T-helper 17 cell (primary cell): ENCODE results near the gene LIPT2. TPM values are rescaled to one million over a fixed set of nuclear protein-coding genes. Genes with fewer than 3 reads are reported as not detected.
"Not testable (repeated sequence)": the region's sequence is repeated elsewhere in the genome, so short reads cannot be mapped to it uniquely, and the experiment has no call there.

Source experiments
- ATAC-seq: fragments of 150-1000 bp; cut with Tn5 transposase; 2 replicates; pipeline ENCODE4 v1.10.0; 2021; ENCODE audit warnings: mild to moderate bottlenecking, moderate library complexity
- DNase-seq, 3 donors: peaks; one replicate each; pipeline versions ENCODE4 v3.0.0 to v3.0.0-alpha.2; 2020 to 2021
- H3K9me3 ChIP-seq: one replicate; pipeline ENCODE4 v1.7.0; 2013; ENCODE audit warnings: low read length, mild to moderate bottlenecking; ENCODE audit not compliant: control insufficient read depth, poor library complexity, severe bottlenecking
- H3K27ac Mint-ChIP-seq: one replicate; pipeline ENCODE4 v1.8.0; 2022; ENCODE audit warnings: mild to moderate bottlenecking, moderate library complexity, mixed read lengths
- H3K27me3 Mint-ChIP-seq: one replicate; pipeline ENCODE4 v1.8.0; 2022; ENCODE audit warnings: mixed read lengths
- H3K36me3 Mint-ChIP-seq: one replicate; pipeline ENCODE4 v1.8.0; 2022; ENCODE audit warnings: low read depth, mixed read lengths
- H3K4me1 Mint-ChIP-seq: one replicate; pipeline ENCODE4 v1.8.0; 2022; ENCODE audit warnings: mild to moderate bottlenecking, mixed read lengths
- H3K4me3 Mint-ChIP-seq: one replicate; pipeline ENCODE4 v1.8.0; 2022; ENCODE audit warnings: mild to moderate bottlenecking, moderate library complexity, mixed read lengths
- total RNA-seq, 4 donors: library from RNA in 2 of 4; stranded (reverse) in 2 of 4; gene quantifications; one replicate each; pipeline ENCODE4 v1.2.3 and lab custom pipeline; 2022 to 2026

The LIPT2 gene
- total RNA-seq, 2 donors from 2014 or later: 5.8 to 6.8 TPM

- DNase-seq (no peak), ATAC-seq (no peak)
- Mint-ChIP-seq H3K4me3 (no peak overlapping the region), H3K27ac (no peak overlapping the region), H3K36me3 (no peaks in the 10 kb centered on the region), H3K27me3 (peaks cover 27% of the 10 kb centered on the region), H3K4me1 (no peaks in the 10 kb centered on the region)
- no peaks in the 10 kb centered on the region for H3K9me3 ChIP-seq
Observed at GRCh38 chr11:74521666-74522252, 28.2 kb upstream of the LIPT2 start.

GRCh38 chr11:74520927-74521665, 27.6 kb upstream of the LIPT2 start:
- Mint-ChIP-seq H3K36me3 (no peaks in the 10 kb centered on the region), H3K4me3 (no peak overlapping the region), H3K27ac (no peak overlapping the region), H3K4me1 (no peaks in the 10 kb centered on the region), H3K27me3 (peaks cover 27% of the 10 kb centered on the region)
- ATAC-seq (no peak), DNase-seq (no peak)
- H3K9me3 ChIP-seq: no peaks in the 10 kb centered on the region

GRCh38 chr11:74520316-74520715, 26.8 kb upstream of the LIPT2 start:
- no peaks in the 10 kb centered on the region for H3K4me1 Mint-ChIP-seq
- DNase-seq: no peak
- H3K9me3 ChIP-seq: no peaks in the 10 kb centered on the region
- ATAC-seq: no peak
- no peak overlapping the region for H3K4me3 Mint-ChIP-seq
- H3K36me3 Mint-ChIP-seq: no peaks in the 10 kb centered on the region
- peaks cover 27% of the 10 kb centered on the region for H3K27me3 Mint-ChIP-seq
- no peak overlapping the region for H3K27ac Mint-ChIP-seq

- ATAC-seq (no peak), DNase-seq (no peak)
- no peaks in the 10 kb centered on the region for H3K36me3 Mint-ChIP-seq
Observed at GRCh38 chr11:74519710-74520109, 26.2 kb upstream of the LIPT2 start.

GRCh38 chr11:74517592-74517991, 24.1 kb upstream of the LIPT2 start:
- not testable (repeated sequence) for H3K9me3 ChIP-seq, H3K4me1 Mint-ChIP-seq, ATAC-seq, DNase-seq, H3K36me3 Mint-ChIP-seq, H3K27ac Mint-ChIP-seq, H3K4me3 Mint-ChIP-seq
- peaks cover 20% of the 10 kb centered on the region for H3K27me3 Mint-ChIP-seq

More at GRCh38 chr11:74519710-74520109, 26.2 kb upstream of the LIPT2 start:
- no peaks in the 10 kb centered on the region for H3K4me1 Mint-ChIP-seq
- H3K27ac Mint-ChIP-seq: no peak overlapping the region
- H3K4me3 Mint-ChIP-seq: no peak overlapping the region
- no peaks in the 10 kb centered on the region for H3K9me3 ChIP-seq
- peaks cover 25% of the 10 kb centered on the region for H3K27me3 Mint-ChIP-seq

GRCh38 chr11:74507582-74507981, 14.1 kb upstream of the LIPT2 start:
- DNase-seq (no peak), ATAC-seq (no peak)
- H3K36me3 Mint-ChIP-seq: peaks cover 3% of the 10 kb centered on the region
- H3K4me1 Mint-ChIP-seq: peaks cover 2% of the 10 kb centered on the region
- H3K27me3 Mint-ChIP-seq: no peaks in the 10 kb centered on the region
- H3K27ac Mint-ChIP-seq: no peak overlapping the region
- peaks cover 4% of the 10 kb centered on the region for H3K9me3 ChIP-seq
- H3K4me3 Mint-ChIP-seq: no peak overlapping the region

- Mint-ChIP-seq H3K4me3 (no peak overlapping the region), H3K4me1 (peaks cover 2% of the 10 kb centered on the region)
Observed at GRCh38 chr11:74506823-74507222, 13.3 kb upstream of the LIPT2 start.

GRCh38 chr11:74505911-74506310, 12.4 kb upstream of the LIPT2 start:
- peaks cover 3% of the 10 kb centered on the region for H3K36me3 Mint-ChIP-seq
- no peak overlapping the region for H3K4me3 Mint-ChIP-seq
- no peak overlapping the region for H3K27ac Mint-ChIP-seq
- peaks cover 2% of the 10 kb centered on the region for H3K4me1 Mint-ChIP-seq
- DNase-seq: no peak
- H3K27me3 Mint-ChIP-seq: no peaks in the 10 kb centered on the region
- no peak for ATAC-seq
- peaks cover 8% of the 10 kb centered on the region for H3K9me3 ChIP-seq

More at GRCh38 chr11:74506823-74507222, 13.3 kb upstream of the LIPT2 start:
- ATAC-seq: no peak
- Mint-ChIP-seq H3K27me3 (no peaks in the 10 kb centered on the region), H3K27ac (no peak overlapping the region), H3K36me3 (peaks cover 3% of the 10 kb centered on the region)
- peaks cover 8% of the 10 kb centered on the region for H3K9me3 ChIP-seq
- no peak for DNase-seq

GRCh38 chr11:74504100-74504691, 10.7 kb upstream of the LIPT2 start:
- H3K4me3 Mint-ChIP-seq: no peak overlapping the region

GRCh38 chr11:74494916-74495315, 1.4 kb upstream of the LIPT2 start:
- H3K27me3 Mint-ChIP-seq: no peaks in the 10 kb centered on the region
- no peak overlapping the region for H3K4me3 Mint-ChIP-seq
- H3K36me3 Mint-ChIP-seq: no peaks in the 10 kb centered on the region
- no peaks in the 10 kb centered on the region for H3K9me3 ChIP-seq
- DNase-seq: no peak
- ATAC-seq: no peak
- H3K4me1 Mint-ChIP-seq: peaks cover 17% of the 10 kb centered on the region
- no peak overlapping the region for H3K27ac Mint-ChIP-seq

More at GRCh38 chr11:74504100-74504691, 10.7 kb upstream of the LIPT2 start:
- Mint-ChIP-seq H3K27ac (no peak overlapping the region), H3K4me1 (peaks cover 2% of the 10 kb centered on the region), H3K36me3 (peaks cover 3% of the 10 kb centered on the region), H3K27me3 (no peaks in the 10 kb centered on the region)
- DNase-seq (no peak), ATAC-seq (no peak)
- peaks cover 8% of the 10 kb centered on the region for H3K9me3 ChIP-seq

- H3K4me3 Mint-ChIP-seq: peak overlapping the region; percentile 80
- no peaks in the 10 kb centered on the region for H3K36me3 Mint-ChIP-seq
- no peak for DNase-seq
- peak overlapping the region; percentile 77 for H3K27ac Mint-ChIP-seq
- no peak for ATAC-seq
- H3K4me1 Mint-ChIP-seq: peaks cover 17% of the 10 kb centered on the region
- no peaks in the 10 kb centered on the region for H3K9me3 ChIP-seq
- H3K27me3 Mint-ChIP-seq: no peaks in the 10 kb centered on the region
Observed at GRCh38 chr11:74493791-74494630, 487 bp upstream of the LIPT2 start.

- no peaks in the 10 kb centered on the region for H3K9me3 ChIP-seq
- Mint-ChIP-seq H3K27me3 (no peaks in the 10 kb centered on the region), H3K4me1 (peaks cover 17% of the 10 kb centered on the region), H3K27ac (no peak overlapping the region), H3K4me3 (peak overlapping the region; percentile 52), H3K36me3 (no peaks in the 10 kb centered on the region)
- no peak for ATAC-seq
- no peak for DNase-seq
Observed at GRCh38 chr11:74492084-74492483, 1.4 kb downstream of the LIPT2 start.

- Mint-ChIP-seq H3K4me3 (no peak overlapping the region), H3K36me3 (no peaks in the 10 kb centered on the region), H3K27me3 (no peaks in the 10 kb centered on the region), H3K4me1 (peaks cover 17% of the 10 kb centered on the region), H3K27ac (no peak overlapping the region)
- no peak for ATAC-seq
- H3K9me3 ChIP-seq: no peaks in the 10 kb centered on the region
- DNase-seq: no peak
Observed at GRCh38 chr11:74490941-74491340, 2.6 kb downstream of the LIPT2 start.
